Astrocyte of the cerebellum (primary cell): Measurements from ENCODE around the gene PITPNC1.

Experiments
- DNase-seq: peaks from one replicate; pipeline ENCODE4 v3.0.0-alpha.2; 2011; ENCODE audit warnings: low read depth
- H3K4me3 ChIP-seq: 2 replicates; pipeline ENCODE4 v1.5.1; 2011; ENCODE audit warnings: mild to moderate bottlenecking, low read depth, low read length, moderate library complexity
- in situ Hi-C: cut with HindIII; loops from 2 replicates; pipeline ENCODE4 v1.10.0; 2017; ENCODE audit warnings: low sequenced_read_pairs
- TF ChIP-seq, protein P1 (sequence below): IDR thresholded peaks from 2 replicates; pipeline ENCODE4 v1.5.1; 2012; ENCODE audit warnings: low read length, low read depth, moderate library complexity, mild to moderate bottlenecking; ENCODE audit errors: missing control alignments

The PITPNC1 gene

DNA sequence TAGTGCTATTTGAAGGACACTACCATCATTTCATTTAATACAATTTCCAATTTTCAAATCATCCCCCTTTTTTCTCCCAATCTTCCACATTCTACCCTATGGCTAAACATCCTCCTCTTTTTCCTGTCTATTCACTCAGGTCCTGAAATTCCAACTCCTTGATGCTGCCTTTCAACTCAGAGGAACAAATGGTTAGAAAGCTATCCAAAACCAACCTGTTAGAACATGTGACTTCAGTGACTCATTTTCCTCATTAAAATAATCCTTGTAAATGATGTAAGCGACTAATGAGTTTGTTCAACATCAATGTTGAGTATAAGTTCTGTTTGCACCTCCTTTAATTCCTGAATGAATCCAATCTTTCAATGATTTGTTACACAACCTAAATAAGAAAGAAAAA, 16.2 kb upstream of the PITPNC1 start:
- H3K4me3 ChIP-seq = no peak overlapping the region
- no peak for DNase-seq
- TF ChIP-seq, protein P1, sequence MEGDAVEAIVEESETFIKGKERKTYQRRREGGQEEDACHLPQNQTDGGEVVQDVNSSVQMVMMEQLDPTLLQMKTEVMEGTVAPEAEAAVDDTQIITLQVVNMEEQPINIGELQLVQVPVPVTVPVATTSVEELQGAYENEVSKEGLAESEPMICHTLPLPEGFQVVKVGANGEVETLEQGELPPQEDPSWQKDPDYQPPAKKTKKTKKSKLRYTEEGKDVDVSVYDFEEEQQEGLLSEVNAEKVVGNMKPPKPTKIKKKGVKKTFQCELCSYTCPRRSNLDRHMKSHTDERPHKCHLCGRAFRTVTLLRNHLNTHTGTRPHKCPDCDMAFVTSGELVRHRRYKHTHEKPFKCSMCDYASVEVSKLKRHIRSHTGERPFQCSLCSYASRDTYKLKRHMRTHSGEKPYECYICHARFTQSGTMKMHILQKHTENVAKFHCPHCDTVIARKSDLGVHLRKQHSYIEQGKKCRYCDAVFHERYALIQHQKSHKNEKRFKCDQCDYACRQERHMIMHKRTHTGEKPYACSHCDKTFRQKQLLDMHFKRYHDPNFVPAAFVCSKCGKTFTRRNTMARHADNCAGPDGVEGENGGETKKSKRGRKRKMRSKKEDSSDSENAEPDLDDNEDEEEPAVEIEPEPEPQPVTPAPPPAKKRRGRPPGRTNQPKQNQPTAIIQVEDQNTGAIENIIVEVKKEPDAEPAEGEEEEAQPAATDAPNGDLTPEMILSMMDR = no peak
- in situ Hi-C loops = no loop called here

DNA sequence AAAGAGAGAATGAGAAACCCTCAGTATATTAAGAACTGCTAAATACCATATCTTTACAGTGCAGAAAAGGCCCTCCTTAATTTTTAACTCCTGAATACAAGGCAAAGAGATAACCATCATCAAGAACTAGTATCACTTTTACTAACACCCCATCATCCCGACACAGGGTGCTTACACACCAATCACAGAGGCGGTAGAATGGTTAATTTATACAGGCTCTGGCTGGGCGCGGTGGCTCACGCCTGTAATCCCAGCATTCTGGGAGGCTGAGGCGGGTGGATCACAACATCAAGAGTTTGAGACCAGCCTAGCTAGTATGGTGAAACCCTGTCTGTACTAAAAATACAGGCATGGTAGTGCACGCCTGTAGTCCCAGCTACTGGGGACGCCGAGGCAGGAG, 14.9 kb upstream of the PITPNC1 start:
- in situ Hi-C loops = no loop called here
- H3K4me3 ChIP-seq = no peak overlapping the region
- TF ChIP-seq, protein P1 = no peak

DNA sequence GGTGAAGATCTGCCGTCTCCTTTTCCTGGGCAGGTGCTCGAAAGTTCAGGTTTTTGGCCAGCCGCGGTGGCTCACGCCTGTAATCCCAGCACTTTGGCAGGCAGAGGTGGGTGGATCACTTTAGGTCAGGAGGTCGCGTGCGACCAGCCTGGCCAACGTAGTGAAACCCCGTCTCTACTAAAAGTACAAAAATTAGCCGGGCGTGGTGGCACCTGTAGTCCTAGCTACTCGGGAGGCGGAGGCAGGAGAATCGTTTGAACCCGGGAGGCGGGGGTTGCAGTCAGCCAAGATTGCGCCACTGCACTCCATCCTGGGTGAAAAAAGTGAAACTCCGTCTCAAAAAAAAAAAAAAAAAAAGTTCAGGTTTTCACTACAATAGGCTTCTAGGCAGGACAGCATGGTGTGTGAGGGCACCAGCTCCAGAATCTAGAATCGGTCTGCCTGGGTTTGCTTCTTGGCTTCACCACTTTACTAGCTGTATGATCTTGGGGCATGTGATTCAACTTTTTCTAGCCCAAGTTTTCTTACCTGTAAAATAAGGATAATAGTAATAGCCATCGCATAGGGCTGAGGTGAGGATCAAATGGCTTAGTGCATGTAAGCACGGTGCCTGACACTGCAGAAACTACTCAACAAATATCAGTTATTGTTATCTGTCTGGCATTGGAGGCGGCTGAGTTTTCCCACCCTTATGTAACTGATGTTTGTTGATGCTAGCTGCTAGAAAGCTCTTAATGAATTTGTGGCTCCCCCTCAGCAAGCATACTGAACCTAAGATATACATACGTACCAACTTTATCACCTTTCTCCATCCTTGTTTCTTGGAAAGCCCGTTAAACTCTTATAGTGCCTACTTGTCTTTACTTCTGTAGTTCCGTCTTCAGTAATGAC, 12.0 kb upstream of the PITPNC1 start:
- peak overlapping the region; percentile 97 for H3K4me3 ChIP-seq
- TF ChIP-seq, protein P1 = no peak
- in situ Hi-C loops = no loop called here
- DNase-seq = no peak

More for the DNA sequence above, 14.9 kb upstream of the PITPNC1 start:
- DNase-seq = no peak

DNA sequence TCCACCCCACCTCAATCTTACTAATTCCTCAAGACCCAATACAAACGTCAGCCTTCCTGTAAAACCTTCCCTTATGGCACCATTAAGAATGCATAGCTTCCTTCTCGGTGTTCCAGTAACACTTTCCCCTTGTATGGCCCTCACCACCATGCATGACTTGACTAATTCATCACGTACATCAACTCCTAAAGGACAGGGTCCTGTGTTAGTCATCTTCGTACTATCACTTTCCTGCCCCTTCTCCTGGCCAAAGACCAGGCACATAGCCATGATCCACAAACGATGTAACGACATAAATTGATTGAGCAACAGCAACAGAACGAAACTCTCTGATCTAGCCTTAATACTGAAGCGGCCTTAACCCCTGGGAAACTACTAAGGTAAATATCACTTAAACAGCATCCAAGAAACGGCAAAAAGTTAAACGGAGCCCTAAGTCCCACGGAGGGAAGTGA, 11.3 kb upstream of the PITPNC1 start:
- TF ChIP-seq, protein P1 = no peak
- no peak for DNase-seq
- peak overlapping the region; percentile 97 for H3K4me3 ChIP-seq
- in situ Hi-C loops = no loop called here

DNA sequence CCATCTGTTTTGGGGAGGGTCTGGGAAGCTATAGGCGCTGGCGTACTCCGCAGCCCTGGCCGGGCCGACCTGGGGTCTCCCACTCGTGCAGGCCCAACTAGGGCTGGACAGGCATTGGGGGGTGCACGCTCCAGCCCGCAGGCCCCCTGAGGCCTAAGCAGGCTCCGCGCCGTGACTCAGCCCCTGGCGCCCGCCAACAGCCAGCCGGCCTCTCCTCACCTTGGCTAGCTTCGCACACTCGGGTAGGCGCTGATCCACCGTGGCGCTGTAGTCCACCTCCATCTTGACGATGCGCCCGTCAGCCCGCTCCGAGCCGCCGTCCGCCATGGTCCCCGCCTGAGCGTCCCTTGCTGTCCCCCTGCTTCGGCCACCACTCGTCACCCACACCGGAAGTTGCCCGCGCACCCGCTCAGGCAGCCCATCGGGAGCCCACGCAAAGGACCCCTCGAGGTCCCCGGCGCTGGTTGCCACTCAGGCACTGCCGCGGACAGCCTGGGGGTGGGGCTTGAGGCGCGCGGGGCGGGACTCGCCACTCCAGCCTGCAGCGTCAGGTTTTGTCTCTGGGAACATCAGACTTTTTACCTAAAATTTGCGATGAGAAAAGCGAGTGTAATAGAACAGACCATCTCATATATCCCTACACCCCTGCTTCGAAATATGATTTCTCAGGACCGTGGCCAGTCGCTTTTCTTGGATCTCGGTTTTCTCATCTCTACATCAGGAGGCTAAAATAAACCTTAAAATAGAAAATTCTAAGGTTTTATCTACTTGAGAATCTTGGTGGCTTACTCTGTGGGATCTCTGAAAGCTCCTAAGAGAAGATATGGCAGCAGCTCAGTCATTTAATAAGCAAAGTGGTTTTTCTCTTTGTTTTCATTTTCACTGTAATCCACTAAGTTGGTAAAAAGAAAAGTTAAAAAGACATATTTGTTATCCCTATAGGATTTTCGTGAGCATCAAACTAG, 10.6 kb upstream of the PITPNC1 start, which contains the start of gene PSMD12:
Gene PSMD12 (minus strand): TSS at position 385 of the 965 bp plus-strand sequence. CDS start 58 bp downstream, at position 327.
- in situ Hi-C loops = no loop called here
- TF ChIP-seq, protein P1 = no peak
- peak; percentile 64 for DNase-seq
- peak within 1 kb of the TSS; percentile 97 for H3K4me3 ChIP-seq

DNA sequence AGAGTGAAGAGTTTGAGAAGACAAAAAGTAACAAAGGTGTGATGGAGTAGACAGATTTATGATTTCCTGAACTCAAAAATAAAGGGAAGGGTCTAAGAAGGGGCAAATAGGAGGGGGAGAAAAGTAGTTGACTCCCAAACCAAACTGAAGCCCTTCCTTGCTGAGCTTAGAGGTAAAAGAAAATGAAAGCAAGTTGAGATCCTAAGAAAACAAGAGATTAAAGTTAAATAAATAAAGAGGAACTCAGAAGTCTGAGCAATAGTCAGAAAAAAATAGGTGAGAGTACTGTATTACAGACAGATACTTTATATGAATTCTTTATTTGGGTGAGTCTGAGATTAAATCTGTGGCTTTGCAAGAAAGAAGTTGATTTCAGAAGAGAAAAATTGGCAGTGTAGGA, 7.4 kb upstream of the PITPNC1 start:
- DNase-seq = no peak
- in situ Hi-C loops = no loop called here
- TF ChIP-seq, protein P1 = no peak
- H3K4me3 ChIP-seq = no peak overlapping the region
